Anterior cingulate cortex (tissue), 58 donors: ENCODE data around the gene EOGT.

Source experiments
- DNase-seq, 58 donors: peaks; one replicate each; lab custom pipeline; 2025; lab: John Stamatoyannopoulos, UW

The EOGT gene

GRCh38 chr3:69013253-69014021 lies at the start of gene EOGT:
TSS of gene EOGT (minus strand) at chr3:69013684. CDS start at chr3:69009846, 3,838 bp downstream.
- peak in 57 of 58 donors; percentile 19 to 85 (median 69) for DNase-seq

GRCh38 chr3:69059688-69060087 lies 46.2 kb upstream of the EOGT start:
- DNase-seq, result no peak

- no peak for DNase-seq
These were observed 45.4 kb upstream of the EOGT start for GRCh38 chr3:69058947-69059224.

GRCh38 chr3:69058180-69058946 lies 44.9 kb upstream of the EOGT start:
- no peak for DNase-seq

GRCh38 chr3:69052472-69052898 lies 39.0 kb upstream of the EOGT start:
- DNase-seq, result no peak

- DNase-seq, result no peak
These were observed 38.4 kb upstream of the EOGT start, which contains the start of gene TMF1 for GRCh38 chr3:69051756-69052471. TSS of gene TMF1 (minus strand) at chr3:69052333. CDS start at chr3:69052086, 247 bp downstream.

GRCh38 chr3:69048990-69049389 lies 35.5 kb upstream of the EOGT start:
- DNase-seq, result no peak

- no peak for DNase-seq
These were observed 31.1 kb upstream of the EOGT start for GRCh38 chr3:69044608-69045007.

- DNase-seq, result no peak
These were observed 20.0 kb upstream of the EOGT start for GRCh38 chr3:69033470-69033869.

GRCh38 chr3:69032737-69033136 lies 19.3 kb upstream of the EOGT start:
- DNase-seq, result no peak

GRCh38 chr3:69032142-69032541 lies 18.7 kb upstream of the EOGT start:
- no peak for DNase-seq

- no peak for DNase-seq
These were observed 18.2 kb upstream of the EOGT start for GRCh38 chr3:69031635-69032034.

- DNase-seq, result no peak
These were observed 7.4 kb upstream of the EOGT start for GRCh38 chr3:69020857-69021256.

GRCh38 chr3:69020424-69020823 lies 6.9 kb upstream of the EOGT start:
- DNase-seq, result no peak

- no peak for DNase-seq
These were observed 3.4 kb upstream of the EOGT start for GRCh38 chr3:69016901-69017300.

- DNase-seq, result no peak
These were observed 2.6 kb upstream of the EOGT start for GRCh38 chr3:69016102-69016501.

GRCh38 chr3:69014022-69014580 lies 617 bp upstream of the EOGT start:
- DNase-seq, result no peak

- DNase-seq, result peak in 32 of 58 donors; percentile 4 to 58 (median 29)
These were observed 658 bp downstream of the EOGT start for GRCh38 chr3:69012800-69013252.

- peak in 8 of 58 donors; percentile 4 to 50 (median 16) for DNase-seq
These were observed 1.2 kb downstream of the EOGT start for GRCh38 chr3:69012100-69012799.

GRCh38 chr3:69011096-69011730 lies 2.3 kb downstream of the EOGT start:
- DNase-seq, result no peak
